GM18861 (cell line): ENCODE results near the gene ARL6IP6.
"Not testable (repeated sequence)": the region's sequence is repeated elsewhere in the genome, so short reads cannot be mapped to it uniquely, and the experiment has no call there.

Experiments
- ATAC-seq: cut with Tn5 transposase; IDR thresholded peaks from one replicate; pipeline ENCODE4 v1.9.1; 2021; ENCODE audit not compliant: unreplicated experiment

Gene ARL6IP6

DNA sequence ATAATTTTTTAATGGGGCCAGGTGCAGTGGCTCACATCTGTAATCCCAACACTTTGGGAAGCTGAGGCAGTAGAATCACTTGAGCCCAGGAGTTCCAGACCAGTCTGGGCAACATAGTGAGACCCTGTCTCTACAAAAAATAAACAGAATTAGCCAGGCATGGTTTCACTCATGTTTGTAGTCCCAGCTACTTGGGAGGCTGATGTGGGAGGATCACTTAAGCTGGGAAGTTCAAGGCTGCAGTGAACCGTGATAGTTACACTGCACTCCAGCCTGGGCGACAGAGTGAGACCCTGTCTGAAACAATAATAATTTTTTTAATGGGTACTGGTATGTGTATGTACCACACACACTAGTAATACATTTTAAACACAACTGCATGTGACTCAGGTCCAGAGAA, 2.4 kb downstream of the ARL6IP6 start:
- ATAC-seq, result no peak

DNA sequence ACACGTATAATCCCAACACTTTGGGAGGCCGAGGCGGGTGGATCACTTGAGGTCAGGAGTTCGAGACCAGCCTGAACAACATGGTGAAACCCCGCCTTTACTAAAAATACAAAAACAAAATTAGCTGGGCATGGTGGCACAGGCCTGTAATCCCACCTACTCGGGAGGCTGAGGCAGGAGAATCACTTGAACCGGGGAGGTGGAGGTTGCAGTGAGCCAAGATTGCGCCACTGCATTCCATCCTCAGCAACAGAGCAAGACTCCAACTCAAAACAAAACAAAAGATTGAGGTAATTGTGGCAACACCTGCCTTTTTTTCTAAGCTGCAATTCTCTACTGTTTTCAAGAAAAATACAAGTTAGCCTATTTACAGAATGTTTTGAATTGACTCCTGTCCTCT, 4.2 kb downstream of the ARL6IP6 start:
- not testable (repeated sequence) for ATAC-seq

DNA sequence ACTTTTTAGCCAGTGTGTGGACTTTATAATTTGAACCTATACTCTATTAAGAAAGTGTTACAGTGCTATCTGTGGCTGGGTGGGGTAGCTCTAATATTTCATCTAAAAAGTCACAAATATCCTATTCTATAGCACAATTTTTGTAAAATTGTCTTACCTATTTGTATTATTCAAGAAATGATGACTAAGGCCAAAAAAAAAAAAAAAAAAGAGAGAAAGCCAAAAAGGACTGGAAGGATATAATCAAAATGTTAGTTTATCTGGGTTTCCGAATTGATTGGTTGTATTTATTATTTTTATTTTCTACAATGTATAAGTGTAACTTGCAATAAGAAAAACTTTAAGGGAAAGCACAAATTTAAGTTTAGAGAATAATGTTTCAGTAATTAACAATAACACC, 5.5 kb downstream of the ARL6IP6 start:
- no peak for ATAC-seq

DNA sequence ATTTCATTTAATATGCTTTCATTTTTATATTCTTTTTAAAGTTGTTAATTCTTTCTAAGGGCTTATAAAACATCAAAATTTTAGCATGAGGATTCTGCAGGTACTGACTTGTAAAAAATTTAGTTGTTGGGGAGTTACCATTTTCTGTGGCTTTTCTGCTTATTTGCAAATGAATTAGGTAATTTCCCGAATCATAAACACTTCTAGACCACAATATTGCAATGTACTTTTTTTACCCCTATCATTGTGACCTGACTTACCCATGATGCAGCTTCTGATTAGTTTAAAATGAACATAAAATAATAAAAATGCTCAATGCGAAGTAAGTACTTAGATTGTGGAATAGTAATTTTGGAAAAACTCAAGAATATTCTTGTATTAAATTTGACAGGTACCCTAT, 11.4 kb downstream of the ARL6IP6 start:
- peak; percentile 19 for ATAC-seq

DNA sequence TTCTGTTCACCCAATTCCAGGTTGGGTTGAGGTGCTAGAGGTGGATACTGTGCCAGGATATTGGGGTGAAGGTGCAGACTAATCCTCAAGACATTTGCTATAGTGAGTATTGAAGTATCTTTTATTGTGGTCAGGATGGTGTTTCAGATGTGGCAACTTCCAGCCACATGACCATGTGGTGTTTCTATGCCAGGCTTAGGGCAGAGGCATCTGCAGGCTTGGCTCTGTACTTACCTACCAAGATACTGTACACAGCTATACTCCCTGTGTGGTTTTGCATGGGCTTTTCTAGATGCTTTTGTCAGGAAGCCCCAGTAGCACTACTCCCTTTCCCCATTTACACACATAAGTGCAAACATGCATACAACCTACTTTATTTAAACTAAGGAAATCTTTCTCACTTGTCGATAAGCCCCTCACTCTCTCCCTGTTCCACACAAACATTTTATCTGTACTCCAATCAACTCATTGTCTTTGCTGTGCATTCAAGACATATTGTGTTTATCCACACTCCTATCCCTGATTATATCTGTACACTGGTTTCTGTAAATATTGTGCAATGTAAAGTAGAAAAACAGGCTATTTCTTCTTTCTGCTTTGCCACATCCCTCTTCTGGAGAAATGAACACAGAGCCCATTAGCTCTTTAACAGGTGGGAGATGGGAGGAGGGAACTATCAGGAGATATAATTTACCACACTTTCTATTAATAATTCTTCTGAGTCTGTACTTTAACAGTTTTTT, 12.3 kb downstream of the ARL6IP6 start:
- peak; percentile 95 for ATAC-seq

DNA sequence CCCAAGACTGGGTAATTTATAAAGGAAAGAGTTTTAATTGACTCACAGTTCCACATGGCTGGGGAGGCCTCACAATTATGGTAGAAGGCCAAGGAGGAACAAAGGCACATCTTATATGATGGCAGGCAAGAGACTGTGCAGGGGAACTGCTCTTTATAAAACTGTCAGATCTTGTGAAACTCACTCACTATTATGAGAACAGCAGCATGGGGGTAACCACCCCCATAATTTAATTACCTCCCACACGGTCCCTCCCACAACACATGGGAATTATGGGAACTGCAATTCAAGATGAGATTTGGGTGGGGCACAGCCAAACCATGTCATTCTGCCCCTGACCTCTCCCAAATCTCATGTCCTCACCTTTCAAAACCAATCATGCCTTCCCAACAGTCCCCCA, 19.1 kb downstream of the ARL6IP6 start:
- not testable (repeated sequence) for ATAC-seq

DNA sequence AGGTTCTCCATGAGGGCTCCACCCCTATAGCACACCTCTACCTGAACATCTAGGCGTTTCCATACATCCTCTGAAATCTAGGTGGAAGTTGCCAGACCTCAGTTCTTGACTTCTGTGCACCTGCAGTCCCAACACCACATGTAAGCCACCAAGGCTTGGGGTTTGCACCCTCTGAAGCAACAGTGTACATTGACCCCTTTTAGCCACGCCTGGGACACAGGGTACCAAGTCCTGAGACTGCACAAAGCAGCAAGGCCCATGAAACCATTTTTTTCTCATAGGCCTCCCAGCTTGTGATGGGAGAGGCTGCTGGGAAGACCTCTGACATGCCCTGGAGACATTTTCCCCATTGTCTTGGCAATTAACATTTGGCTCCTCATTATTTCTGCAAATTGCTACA, 20.0 kb downstream of the ARL6IP6 start:
- ATAC-seq, result no peak

DNA sequence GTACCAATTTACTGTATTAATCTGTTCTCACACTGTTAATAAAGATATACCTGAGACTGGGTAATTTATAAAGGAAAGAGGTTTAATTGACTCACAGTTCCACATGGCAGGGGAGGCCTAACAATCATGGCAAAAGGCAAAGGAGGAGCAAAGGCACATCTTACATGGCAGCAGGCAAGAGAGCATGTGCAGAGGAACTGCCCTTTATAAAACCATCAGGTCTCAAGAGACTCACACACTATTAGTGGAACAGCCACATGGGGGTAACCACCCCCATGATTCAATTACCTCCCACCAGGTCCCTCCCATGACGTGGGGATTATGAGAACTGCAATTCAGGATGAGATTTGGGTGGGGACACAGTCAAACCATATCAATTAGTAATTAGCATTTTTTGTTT, 21.3 kb downstream of the ARL6IP6 start:
- ATAC-seq, result not testable (repeated sequence)

DNA sequence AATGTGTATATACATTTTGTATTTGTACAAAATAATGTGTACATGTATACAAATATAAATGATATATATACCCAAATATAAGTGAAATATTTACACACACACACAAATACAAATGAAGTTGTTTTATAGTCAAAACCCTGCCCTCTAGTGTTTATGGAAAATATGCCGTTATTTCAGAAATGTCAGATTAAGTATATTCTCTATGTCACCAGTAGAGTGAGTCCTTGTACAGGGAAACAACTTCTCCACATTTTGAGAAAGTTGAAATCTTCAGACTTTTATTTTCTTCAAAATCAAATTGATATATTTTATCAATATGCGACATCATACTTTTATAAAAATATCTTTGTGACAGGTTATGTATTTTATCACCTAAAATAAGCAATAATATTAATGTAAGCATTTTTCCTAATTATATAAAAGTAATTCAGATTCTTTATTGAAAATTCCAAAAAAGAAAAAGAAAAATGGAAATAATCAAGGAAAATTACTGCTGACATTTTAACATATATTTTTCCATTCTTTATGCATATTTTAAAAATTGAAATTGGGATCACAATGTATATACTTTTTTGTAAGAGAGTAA, 22.4 kb downstream of the ARL6IP6 start:
- ATAC-seq, result peak; percentile 87

DNA sequence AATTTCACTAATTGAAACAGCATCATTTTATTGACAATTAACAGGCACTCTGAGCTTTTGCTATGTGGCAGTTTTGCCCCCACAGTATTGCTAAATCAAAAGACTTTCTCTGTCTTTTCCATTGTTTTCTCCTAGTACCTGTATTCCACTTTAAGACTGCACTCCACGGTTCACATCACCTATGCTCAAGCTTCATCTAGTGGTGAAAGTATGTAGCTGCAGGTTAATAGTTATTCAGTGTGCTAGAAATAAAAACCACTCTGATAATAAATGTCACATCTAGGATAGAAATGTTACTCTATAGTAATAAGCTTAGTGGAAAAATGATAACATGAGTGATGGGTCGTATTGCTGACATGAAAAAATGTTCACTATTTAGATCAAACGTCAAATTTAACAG, 24.6 kb downstream of the ARL6IP6 start:
- ATAC-seq, result peak; percentile 63

DNA sequence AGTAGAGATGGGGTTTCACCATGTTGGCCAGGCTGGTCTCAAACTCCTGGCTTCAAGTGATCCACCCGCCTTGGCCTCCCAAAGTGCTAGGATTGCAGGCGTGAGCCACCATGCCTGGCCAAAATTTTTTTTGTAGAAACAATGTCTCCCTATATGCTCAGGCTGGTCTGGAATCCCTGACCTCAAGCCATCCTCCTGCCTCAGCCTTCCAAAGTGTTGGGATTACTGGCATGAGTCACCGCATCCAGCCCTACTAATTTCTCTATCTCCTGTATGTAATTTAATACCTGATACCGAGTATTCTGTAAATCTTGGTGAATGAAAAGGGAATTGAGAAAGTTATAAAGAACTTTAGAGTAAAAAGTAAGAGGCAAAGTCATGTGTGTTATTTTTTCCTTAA, 29.3 kb downstream of the ARL6IP6 start:
- not testable (repeated sequence) for ATAC-seq

DNA sequence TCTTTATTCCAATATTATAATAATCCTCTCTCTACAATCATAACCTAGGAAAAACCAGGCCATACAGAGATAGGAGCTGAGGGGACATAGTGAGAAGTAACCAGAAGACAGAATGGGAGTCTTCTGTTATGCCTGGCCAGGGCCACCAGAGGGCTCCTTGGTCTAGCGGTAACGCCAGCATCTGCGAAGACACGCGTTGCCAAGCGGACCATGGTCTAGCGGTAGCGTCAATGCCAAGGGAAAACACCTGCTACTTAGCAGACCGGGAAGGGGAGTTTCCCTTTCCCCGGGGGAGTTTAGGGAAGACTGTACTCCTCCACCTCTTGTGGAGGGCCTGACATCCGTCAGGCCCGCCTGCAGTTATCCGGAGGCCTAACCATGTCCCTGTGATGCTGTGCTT, 36.6 kb downstream of the ARL6IP6 start:
- ATAC-seq, result no peak

DNA sequence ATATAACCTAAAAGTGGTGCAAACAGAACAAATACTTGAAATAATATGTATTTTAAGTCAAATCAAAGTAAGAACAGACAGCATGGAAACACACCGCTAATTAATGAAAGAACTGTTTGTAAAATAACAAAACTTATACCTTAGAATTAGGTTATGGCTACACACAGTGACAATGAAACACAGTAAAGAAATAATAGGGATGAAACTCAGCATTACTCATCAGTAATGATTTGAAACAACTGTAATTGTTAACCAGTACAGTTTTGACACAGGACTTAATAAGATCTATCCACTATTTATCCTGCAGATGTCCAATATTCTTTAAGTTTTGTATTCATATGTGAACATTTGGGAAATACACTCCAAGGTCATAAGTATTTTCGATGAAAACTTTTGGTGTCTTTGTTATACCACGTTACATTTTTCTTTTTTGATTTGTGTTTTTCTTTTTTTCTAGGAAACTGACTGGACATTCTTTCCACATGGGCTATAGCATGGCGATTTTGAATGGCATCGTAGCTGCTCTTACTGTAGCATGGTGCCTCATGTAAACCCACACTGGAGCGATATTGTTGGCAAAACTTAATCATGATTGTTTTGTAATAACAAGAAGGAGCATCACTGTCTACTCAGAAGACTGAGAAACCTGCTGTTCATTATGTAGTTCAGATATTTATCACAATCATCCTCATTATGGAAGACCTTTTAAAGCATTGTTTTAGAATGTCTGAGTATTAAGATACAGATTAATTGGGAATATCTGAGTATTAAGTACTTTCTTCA, 41.1 kb downstream of the ARL6IP6 start:
- ATAC-seq, result no peak

DNA sequence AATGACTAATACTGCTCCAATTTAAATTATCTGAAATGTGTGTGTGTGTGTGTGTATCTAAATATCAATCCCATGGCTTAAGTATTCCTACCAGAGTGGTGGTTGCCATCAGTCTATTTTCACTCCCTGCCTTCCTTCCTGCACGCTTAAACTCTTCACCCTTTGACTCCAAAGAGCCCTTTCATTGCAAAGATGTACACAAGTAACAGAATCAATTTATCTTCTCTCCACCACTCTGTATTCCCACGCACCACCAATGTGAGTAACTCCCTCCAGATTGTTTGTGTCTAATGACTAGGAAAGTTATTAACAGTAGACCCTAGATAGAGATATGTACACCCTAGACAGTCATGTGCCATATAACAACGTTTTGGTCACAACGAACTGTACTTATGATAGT, 42.8 kb downstream of the ARL6IP6 start:
- no peak for ATAC-seq

DNA sequence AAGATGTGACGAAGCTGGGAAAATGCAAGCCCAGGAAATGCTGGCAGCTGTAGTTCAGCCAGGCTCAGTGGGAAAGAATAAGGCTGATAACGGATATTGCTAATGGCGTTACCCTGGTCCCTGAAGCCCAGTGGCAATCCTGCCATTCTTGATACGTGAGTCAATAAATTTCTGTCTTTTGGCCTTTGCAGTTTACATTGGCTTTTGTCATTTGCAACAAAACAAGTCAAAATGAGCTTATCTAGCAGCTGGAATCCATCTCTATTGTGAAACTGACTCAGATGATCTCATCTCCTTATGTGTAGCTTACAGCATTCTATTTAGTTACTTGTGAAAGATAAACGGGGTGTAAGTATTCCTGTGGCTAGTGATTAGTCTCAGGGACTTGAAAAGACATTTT, 43.8 kb downstream of the ARL6IP6 start:
- ATAC-seq, result no peak

DNA sequence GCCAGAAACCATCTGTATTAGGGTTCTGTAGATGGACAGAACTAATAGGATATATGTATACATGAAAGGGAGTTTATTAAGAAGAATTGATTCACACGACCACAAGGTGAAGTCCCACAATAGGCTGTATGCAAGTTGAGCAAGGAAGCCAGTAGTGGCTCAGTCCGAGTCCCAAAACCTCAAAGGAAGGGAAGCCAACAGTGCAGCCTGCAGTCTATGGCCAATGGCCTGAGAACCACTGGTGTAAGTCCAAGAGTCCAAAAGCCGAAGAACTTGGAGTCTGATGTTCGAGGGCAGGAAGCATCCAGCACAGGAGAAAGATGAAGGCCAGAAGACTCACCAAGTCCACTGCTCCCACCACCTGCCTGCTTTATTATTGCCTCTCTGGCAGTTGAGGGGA, 44.8 kb downstream of the ARL6IP6 start:
- not testable (repeated sequence) for ATAC-seq

DNA sequence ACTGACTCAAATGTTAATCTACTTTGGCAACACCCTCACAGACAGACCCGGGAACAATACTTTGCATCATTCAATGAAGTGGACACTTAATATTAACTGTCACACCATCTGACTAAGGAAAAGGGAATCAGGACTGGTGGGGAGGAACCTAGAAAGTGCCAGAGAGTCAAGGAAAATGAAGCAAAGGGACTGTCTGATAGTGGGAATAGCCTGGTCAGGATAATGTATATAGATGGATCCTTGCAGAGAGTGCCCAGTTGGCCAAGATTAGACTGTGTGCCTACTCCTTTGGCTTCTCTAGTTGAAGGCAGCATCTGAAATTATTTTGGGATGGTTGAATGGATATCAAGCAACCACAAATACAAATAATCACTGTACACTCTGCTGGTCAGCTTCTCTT, 45.2 kb downstream of the ARL6IP6 start:
- ATAC-seq, result no peak

DNA sequence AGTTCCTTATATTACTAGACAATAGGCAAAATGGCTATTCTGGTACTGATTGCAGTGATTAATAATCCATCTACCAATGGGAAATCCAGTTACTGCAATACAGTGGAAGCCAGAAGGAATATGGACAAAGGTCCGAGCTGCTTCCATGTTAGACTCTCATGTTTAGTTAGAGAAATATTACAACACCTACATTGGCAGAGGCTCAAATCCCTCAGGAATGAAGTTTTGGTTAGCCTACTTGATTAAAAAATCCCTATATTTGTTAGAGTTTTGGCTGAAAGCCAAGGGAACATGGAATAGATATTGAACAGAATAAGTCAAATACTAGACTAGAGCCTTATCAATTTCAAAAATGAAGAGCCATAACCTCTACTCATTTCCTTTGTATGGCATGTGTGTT, 48.5 kb downstream of the ARL6IP6 start:
- no peak for ATAC-seq

DNA sequence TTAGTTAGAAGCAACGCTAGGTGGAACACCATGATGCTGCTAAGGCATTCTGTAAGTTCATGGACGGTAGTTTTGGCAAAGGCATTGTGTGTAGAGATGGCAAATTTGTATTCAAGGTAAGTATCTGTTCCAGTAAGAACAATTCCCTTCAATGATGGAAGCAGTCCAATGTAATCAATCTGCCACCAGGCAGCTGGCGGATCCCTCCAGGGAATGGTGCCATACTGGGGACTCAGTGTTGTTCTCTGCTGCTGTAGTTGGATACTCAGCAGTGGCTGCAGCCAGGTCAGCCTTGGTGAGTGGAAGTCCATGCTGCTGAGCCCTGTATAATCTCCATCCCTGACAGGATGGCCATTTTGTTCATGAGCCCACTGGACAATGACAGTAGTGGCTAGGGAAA, 62.8 kb downstream of the ARL6IP6 start:
- ATAC-seq, result no peak

DNA sequence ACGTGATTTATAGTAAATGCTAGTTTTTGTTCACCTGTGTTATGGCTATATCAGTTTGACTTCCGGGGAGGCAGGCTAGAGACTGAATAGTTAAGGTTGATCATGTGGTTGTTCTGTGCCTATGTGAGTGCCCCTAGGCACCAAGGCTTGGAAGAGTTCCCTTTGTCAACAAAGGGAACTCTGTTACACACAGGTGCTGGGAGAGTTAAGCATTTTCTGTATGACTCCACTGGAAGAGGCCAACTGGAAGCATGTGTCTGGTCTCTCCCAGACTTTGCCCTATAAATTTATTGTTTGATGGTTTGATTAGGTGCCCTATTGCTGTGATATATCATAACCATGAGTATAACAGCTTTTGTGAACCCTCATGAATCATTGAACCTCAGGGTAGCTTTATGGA, 63.8 kb downstream of the ARL6IP6 start:
- no peak for ATAC-seq

DNA sequence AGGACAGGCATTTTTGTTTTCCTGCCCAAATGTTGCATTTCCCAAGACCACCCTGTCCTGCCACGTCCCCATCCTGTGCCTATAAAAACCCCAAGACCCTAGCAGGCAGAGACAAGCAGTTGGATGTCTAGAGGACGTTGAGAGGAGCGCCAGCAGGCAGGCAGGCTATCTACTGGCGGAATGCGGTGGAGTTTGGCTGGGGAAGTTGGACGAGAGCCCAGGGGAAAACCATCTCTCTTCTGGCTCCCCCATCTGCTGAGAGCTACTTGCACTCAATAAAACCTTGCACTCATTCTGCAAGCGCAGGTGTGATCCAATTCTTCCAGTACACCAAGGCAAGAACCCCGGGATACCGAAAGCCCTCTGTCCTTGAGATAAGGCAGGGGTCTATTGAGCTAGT, 72.5 kb downstream of the ARL6IP6 start:
- ATAC-seq, result no peak

DNA sequence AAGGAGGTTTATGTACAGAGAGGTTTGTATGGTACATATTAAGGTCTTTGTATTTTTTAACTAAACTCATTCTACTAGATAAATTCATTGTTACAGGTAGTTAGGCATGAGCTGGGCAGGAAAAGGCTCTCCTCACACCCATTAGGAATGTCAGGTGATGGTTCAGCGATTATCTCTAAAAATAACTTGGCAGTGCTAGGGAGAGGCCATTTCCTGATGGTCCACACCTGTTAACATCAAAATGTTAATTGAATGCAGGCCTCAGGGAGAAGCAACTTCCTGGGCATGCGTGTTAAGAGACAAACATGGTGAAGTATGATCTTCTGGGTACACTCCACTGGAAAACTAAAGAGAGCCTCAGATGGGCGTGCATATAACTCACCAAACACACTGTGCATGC, 73.6 kb downstream of the ARL6IP6 start:
- ATAC-seq, result no peak
